Trophoblast cell (in vitro differentiated cells and primary cell): Measurements from ENCODE around the gene CCDC148.

Experiments
- DNase-seq, 2 donors: peaks; one replicate each; pipeline ENCODE4 v3.0.0-alpha.2; 2016
- H2AFZ ChIP-seq: 2 replicates; pipeline ENCODE4 v1.6.1; 2013; ENCODE audit warnings: low read length, moderate library complexity, mild to moderate bottlenecking; ENCODE audit not compliant: insufficient read depth, poor library complexity
- H2AK5ac ChIP-seq: 2 replicates; pipeline ENCODE4 v1.6.1; 2013; ENCODE audit warnings: mild to moderate bottlenecking, low read length
- H2BK120ac ChIP-seq: 2 replicates; pipeline ENCODE4 v1.6.1; 2013; ENCODE audit warnings: low read length, mild to moderate bottlenecking, moderate library complexity; ENCODE audit not compliant: insufficient read depth, poor library complexity
- H2BK12ac ChIP-seq: 2 replicates; pipeline ENCODE4 v1.6.1; 2013; ENCODE audit warnings: mild to moderate bottlenecking, low read length, moderate library complexity
- H2BK5ac ChIP-seq: 2 replicates; pipeline ENCODE4 v1.6.1; 2013; ENCODE audit warnings: low read length, low read depth, moderate library complexity, mild to moderate bottlenecking; ENCODE audit not compliant: poor library complexity
- H3K14ac ChIP-seq: 2 replicates; pipeline ENCODE4 v1.6.1; 2013; ENCODE audit warnings: mild to moderate bottlenecking, low read length
- H3K18ac ChIP-seq: 2 replicates; pipeline ENCODE4 v1.6.1; 2013; ENCODE audit warnings: mild to moderate bottlenecking, low read length
- H3K23ac ChIP-seq: 2 replicates; pipeline ENCODE4 v1.6.1; 2013; ENCODE audit warnings: low read length
- H3K27ac ChIP-seq: 2 replicates; pipeline ENCODE4 v1.5.1; 2013; ENCODE audit warnings: low read depth, mild to moderate bottlenecking, inconsistent platforms, low read length, moderate library complexity
- H3K27me3 ChIP-seq: 2 replicates; pipeline ENCODE4 v1.6.1; 2013; ENCODE audit warnings: inconsistent platforms, mild to moderate bottlenecking, low read length, moderate library complexity; ENCODE audit not compliant: insufficient read depth
- H3K36me3 ChIP-seq, 2 experiments: 1 replicate in 1 of 2; 2 replicates in 1 of 2; pipeline ENCODE4 v1.6.1; 2013; ENCODE audit warnings: low read length in 2 of 2, mild to moderate bottlenecking in 2 of 2, moderate library complexity in 1 of 2; ENCODE audit not compliant: insufficient read depth in 2 of 2, control insufficient read depth in 1 of 2
- H3K4ac ChIP-seq: 2 replicates; pipeline ENCODE4 v1.6.1; 2013; ENCODE audit warnings: low read depth, mild to moderate bottlenecking, low read length, moderate library complexity
- H3K4me1 ChIP-seq, 2 experiments: 1 replicate in 1 of 2; 2 replicates in 1 of 2; pipeline ENCODE4 v1.6.1; 2013; ENCODE audit warnings: low read length in 2 of 2, mild to moderate bottlenecking in 2 of 2, moderate library complexity in 1 of 2; ENCODE audit not compliant: insufficient read depth in 2 of 2, control insufficient read depth in 1 of 2
- H3K4me2 ChIP-seq: 2 replicates; pipeline ENCODE4 v1.6.1; 2013; ENCODE audit warnings: inconsistent platforms, mild to moderate bottlenecking, low read length, moderate library complexity
- H3K4me3 ChIP-seq: 2 replicates; pipeline ENCODE4 v1.5.1; 2013; ENCODE audit warnings: mild to moderate bottlenecking, low read depth, low read length, inconsistent platforms
- H3K79me1 ChIP-seq: one replicate; pipeline ENCODE4 v1.6.1; 2013; ENCODE audit warnings: low read length
- H3K79me2 ChIP-seq: 2 replicates; pipeline ENCODE4 v1.6.1; 2013; ENCODE audit warnings: low read length, mild to moderate bottlenecking; ENCODE audit not compliant: control insufficient read depth, insufficient read depth, poor library complexity
- H3K9ac ChIP-seq: 2 replicates; pipeline ENCODE4 v1.6.1; 2013; ENCODE audit warnings: mild to moderate bottlenecking, low read length
- H3K9me3 ChIP-seq: 2 replicates; pipeline ENCODE4 v1.6.1; 2013; ENCODE audit warnings: low read depth, mild to moderate bottlenecking, control low read depth, inconsistent platforms, low read length; ENCODE audit not compliant: insufficient read depth
- H4K12ac ChIP-seq: 2 replicates; pipeline ENCODE4 v1.6.1; 2013; ENCODE audit warnings: low read depth, mild to moderate bottlenecking, low read length, moderate library complexity
- H4K8ac ChIP-seq: 2 replicates; pipeline ENCODE4 v1.6.1; 2013; ENCODE audit warnings: low read depth, mild to moderate bottlenecking, low read length, moderate library complexity
- H4K91ac ChIP-seq: one replicate; pipeline ENCODE4 v1.6.1; 2013; ENCODE audit warnings: low read depth, mild to moderate bottlenecking, low read length, moderate library complexity
- WGBS: extraction: QIAGEN DNeasy Blood & Tissue Kit; methylation state at CpG from one replicate; pipeline ENCODE4 v1.1.7; 2013; ENCODE audit warnings: missing lambda C conversion rate; ENCODE audit not compliant: insufficient read length, insufficient coverage; ENCODE audit errors: extremely low coverage; 5-methylcytosine and 5-hydroxymethylcytosine counted together

The CCDC148 gene

GRCh38 chr2:158239271-158239670 is 217.3 kb downstream of the CCDC148 start:
- Histone ChIP-seq H3K4me3 (no peak overlapping the region), H4K12ac (no peak overlapping the region), H2BK5ac (no peak overlapping the region), H3K14ac (no peak overlapping the region), H3K36me3 (no peaks in the 10 kb centered on the region), H2AK5ac (no peak overlapping the region), H3K9ac (no peak overlapping the region), H4K8ac (no peak overlapping the region), H3K27ac (no peak overlapping the region), H2BK12ac (no peak overlapping the region), H2AFZ (no peak overlapping the region), H3K79me1 (no peaks in the 10 kb centered on the region), H3K4me2 (no peak overlapping the region), H3K4ac (no peak overlapping the region), H3K79me2 (no peaks in the 10 kb centered on the region), H2BK120ac (no peak overlapping the region), H3K4me1 (peaks cover 0 to 2% of the 10 kb centered on the region in 2 experiments), H3K18ac (no peak overlapping the region), H3K27me3 (no peaks in the 10 kb centered on the region), H3K9me3 (no peaks in the 10 kb centered on the region), H3K23ac (no peak overlapping the region), H4K91ac (no peak overlapping the region)
- DNase-seq, result no peak
- WGBS, result no CpG with 5 or more reads among the region's 2 CpGs

DNA sequence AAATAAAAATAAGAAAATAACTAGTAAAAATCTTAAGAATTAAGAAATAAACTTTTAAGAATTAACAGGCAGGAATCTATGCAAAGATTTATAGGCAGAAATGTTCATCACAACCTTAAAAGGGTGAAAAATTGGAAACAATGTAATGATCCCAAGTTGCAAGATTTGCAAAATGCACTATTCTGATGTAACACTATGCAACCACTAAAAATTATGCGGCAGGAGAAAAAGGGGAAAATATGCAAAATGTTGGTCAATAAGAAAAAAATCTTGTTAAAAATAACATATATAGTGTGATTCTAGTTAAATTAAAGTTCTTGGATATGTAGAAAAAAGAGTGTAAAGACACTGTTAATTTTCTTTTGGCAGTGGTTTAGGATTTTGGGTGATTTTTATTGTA is 222.1 kb downstream of the CCDC148 start:
- WGBS, result no CpG with 5 or more reads among the region's 1 CpG
- H3K4me3 ChIP-seq, result no peak overlapping the region
- no peak overlapping the region for H3K4me2 ChIP-seq
- H3K9ac ChIP-seq, result no peak overlapping the region
- no peak overlapping the region for H2BK120ac ChIP-seq
- H3K4me1 ChIP-seq, result no peaks in the 10 kb centered on the region
- H2AFZ ChIP-seq, result no peak overlapping the region
- no peak overlapping the region for H3K4ac ChIP-seq
- no peak overlapping the region for H3K18ac ChIP-seq
- H3K14ac ChIP-seq, result no peak overlapping the region
- no peaks in the 10 kb centered on the region for H3K79me1 ChIP-seq
- H4K8ac ChIP-seq, result no peak overlapping the region
- no peaks in the 10 kb centered on the region for H3K36me3 ChIP-seq
- no peaks in the 10 kb centered on the region for H3K79me2 ChIP-seq
- DNase-seq, result no peak
- H3K27me3 ChIP-seq, result no peaks in the 10 kb centered on the region
- H2BK12ac ChIP-seq, result no peak overlapping the region
- no peak overlapping the region for H3K23ac ChIP-seq
- H2BK5ac ChIP-seq, result no peak overlapping the region
- H3K27ac ChIP-seq, result no peak overlapping the region
- no peaks in the 10 kb centered on the region for H3K9me3 ChIP-seq
- no peak overlapping the region for H4K12ac ChIP-seq
- H2AK5ac ChIP-seq, result no peak overlapping the region
- H4K91ac ChIP-seq, result no peak overlapping the region

DNA sequence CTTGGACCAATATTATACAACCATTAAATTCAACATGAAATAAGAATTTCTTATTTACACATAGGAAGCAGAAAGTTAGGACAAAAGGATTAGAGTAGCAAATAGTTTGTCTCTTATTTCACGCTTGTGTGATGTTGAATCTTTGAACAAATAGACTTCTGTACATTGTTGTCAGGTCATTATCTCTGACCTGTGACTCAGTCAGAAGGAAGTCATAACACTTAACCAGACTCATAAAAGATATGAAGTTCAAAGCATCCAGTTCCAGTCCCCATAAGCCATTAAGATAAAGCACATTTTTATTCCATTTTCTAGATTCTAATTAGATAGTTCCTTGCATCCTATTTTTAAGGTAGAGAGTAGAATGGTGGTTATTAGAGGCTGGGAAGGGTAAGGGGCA is 224.1 kb downstream of the CCDC148 start:
- H3K27ac ChIP-seq, result no peak overlapping the region
- no peaks in the 10 kb centered on the region for H3K9me3 ChIP-seq
- no peak overlapping the region for H3K9ac ChIP-seq
- H3K18ac ChIP-seq, result no peak overlapping the region
- no peak overlapping the region for H3K23ac ChIP-seq
- no peak overlapping the region for H2BK12ac ChIP-seq
- no peaks in the 10 kb centered on the region for H3K27me3 ChIP-seq
- H3K14ac ChIP-seq, result no peak overlapping the region
- H3K79me1 ChIP-seq, result no peaks in the 10 kb centered on the region
- no CpG with 5 or more reads among the region's 1 CpG for WGBS
- H3K79me2 ChIP-seq, result no peaks in the 10 kb centered on the region
- H4K91ac ChIP-seq, result no peak overlapping the region
- H2BK5ac ChIP-seq, result no peak overlapping the region
- no peak overlapping the region for H4K8ac ChIP-seq
- H2AK5ac ChIP-seq, result no peak overlapping the region
- H3K4me1 ChIP-seq, result no peaks in the 10 kb centered on the region
- H2BK120ac ChIP-seq, result no peak overlapping the region
- H2AFZ ChIP-seq, result no peak overlapping the region
- no peak overlapping the region for H4K12ac ChIP-seq
- peak in 1 of 2 donors; percentile 49 for DNase-seq
- no peak overlapping the region for H3K4ac ChIP-seq
- no peaks in the 10 kb centered on the region for H3K36me3 ChIP-seq
- H3K4me3 ChIP-seq, result no peak overlapping the region
- no peak overlapping the region for H3K4me2 ChIP-seq

- Histone ChIP-seq H3K14ac (no peak overlapping the region), H3K18ac (no peak overlapping the region), H3K4me3 (no peak overlapping the region), H3K27ac (no peak overlapping the region), H4K91ac (no peak overlapping the region), H3K9ac (no peak overlapping the region), H4K12ac (no peak overlapping the region), H3K27me3 (no peaks in the 10 kb centered on the region), H2AFZ (no peak overlapping the region), H2BK12ac (no peak overlapping the region), H2AK5ac (no peak overlapping the region), H3K4ac (no peak overlapping the region), H4K8ac (no peak overlapping the region), H3K23ac (no peak overlapping the region), H2BK5ac (no peak overlapping the region), H3K4me1 (no peaks in the 10 kb centered on the region), H3K79me1 (no peaks in the 10 kb centered on the region), H3K79me2 (no peaks in the 10 kb centered on the region), H3K36me3 (no peaks in the 10 kb centered on the region), H3K9me3 (no peaks in the 10 kb centered on the region), H3K4me2 (no peak overlapping the region), H2BK120ac (no peak overlapping the region)
- DNase-seq, result no peak
These were observed 227.5 kb downstream of the CCDC148 start for GRCh38 chr2:158228943-158229508.
